SIG-M5 (cell line): Measurements from ENCODE around the gene MYORG.

Experiments
- DNase-seq: peaks from one replicate; lab custom pipeline; 2025; lab: John Stamatoyannopoulos, UW

The MYORG gene

DNA sequence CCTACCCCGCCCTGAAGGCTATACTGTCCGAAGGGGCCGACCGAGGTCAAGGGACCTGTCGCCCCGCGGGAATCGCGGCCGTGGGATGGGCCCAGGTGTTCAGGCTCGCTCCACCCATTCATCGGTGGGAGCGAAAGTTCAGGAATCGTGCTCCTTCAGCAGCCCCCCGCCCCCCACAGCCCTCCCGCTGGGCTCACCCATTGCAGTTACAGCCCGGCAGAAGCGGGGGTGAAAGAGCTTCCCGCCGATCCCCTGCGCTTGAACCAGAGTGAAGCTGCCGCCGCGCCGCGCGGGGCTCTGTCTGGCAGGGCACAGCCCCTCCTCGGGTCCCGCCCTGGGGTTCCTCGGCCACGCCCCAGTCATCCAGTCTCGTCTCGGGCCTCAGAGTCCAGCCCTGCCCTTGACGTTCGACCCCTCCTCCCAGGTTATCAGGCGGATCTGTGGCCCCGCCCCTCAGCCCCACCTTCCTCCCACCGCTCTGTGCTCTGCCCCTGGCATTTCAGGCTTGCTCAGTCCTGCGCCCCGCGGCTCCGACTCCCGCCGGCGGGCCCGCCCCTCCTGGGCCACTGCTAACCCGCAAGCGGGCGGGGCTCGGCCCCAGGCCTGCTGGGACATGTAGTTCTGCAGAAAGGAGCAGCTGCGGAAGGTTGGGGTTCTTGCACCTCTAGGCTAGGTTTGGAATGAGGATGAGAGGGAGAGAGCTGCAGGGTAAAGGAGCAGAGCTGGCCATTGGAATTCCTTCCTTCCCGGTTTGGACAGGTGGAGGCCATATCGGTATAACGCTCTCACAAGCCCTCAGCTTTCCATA is at the start of gene MYORG:
TSS of gene MYORG (minus strand) at position 303 of the 808 bp plus-strand sequence. CDS start 3,955 bp downstream, outside the sequence.
- peak; percentile 73 for DNase-seq

DNA sequence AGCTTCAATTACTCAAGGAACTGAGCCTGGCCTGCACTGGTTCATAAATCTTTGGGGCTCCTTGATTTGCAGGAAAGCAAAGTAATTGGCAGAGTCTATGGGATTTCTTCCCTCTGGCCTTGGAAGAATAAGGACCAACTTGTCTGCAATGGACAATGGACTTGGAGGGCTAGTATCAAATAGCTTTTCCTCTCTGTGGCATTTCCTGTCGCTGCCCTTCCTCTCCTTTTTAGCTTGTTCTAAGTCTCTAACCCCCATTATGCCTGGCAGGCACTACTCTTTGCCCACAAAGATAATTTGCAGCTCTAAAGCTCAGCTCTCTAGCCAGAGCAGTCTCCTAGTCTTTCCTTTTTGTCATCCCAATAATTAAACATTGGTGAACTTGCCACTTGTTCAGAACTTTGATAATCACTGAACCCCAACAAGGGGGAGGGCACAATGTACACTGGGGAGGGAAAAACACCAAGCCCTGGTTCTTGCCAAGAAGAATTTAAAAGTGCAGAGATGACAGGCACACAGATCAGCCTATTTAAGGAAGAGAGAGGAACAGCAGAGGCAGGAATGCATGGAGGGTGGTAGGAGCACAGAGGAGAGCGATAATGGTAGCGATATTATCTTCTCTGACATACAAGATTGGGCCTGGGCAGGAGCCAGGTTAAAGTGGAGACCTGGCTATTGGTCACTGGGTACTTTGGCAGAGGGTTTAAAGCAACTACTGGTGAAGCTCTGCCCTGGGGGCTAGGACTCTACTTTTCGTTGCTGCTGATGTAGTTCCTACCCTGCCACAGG is 43.2 kb upstream of the MYORG start:
- no peak for DNase-seq

DNA sequence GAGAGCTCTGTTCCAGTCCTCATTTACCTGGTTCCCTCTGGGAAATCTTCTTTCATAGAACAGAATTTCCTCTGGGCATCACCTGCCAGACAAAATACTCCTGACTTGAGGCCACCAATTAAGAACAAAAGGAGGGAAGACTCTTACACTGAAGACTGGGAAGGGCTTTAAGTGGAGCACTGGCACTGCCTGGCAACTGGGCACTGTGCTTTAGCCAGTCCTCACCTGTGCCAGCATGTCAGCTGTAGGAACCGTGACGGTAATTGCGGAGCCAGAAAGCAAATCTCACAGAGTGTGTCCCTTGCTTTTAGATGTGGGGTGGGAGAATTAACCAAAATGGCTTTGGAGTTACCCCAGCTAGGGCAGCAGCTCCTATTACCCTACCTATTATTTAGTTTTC is 41.0 kb upstream of the MYORG start:
- no peak for DNase-seq

DNA sequence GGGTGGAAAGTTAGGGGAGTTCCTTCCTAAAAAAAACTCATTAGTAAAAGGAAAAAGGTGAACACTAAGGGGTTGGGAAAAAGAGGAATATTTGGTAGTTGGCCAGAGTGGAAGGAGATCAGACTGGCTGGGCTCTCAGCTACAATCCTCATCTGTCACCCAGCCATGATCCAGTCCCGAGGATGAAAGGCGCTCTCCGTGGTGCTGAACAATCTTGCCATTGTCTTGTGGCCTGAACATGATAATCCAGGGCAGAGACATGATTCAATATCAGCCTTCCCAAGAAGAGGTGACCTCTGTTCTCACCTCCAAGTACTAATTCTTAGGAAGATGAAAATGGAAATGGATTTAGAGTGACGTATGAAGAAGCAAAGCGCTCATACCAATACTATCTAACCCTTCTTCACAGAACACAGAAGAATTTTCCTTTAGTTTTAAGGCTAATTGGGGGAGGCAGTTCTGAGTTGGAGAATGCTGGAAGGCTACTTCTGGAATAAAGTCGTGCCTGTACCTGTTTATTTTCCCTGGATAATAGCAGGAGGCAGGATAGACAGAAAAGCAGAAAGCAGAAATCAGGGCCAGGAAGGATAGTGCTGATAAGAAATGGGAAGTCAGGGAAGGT is 36.6 kb upstream of the MYORG start:
- no peak for DNase-seq

DNA sequence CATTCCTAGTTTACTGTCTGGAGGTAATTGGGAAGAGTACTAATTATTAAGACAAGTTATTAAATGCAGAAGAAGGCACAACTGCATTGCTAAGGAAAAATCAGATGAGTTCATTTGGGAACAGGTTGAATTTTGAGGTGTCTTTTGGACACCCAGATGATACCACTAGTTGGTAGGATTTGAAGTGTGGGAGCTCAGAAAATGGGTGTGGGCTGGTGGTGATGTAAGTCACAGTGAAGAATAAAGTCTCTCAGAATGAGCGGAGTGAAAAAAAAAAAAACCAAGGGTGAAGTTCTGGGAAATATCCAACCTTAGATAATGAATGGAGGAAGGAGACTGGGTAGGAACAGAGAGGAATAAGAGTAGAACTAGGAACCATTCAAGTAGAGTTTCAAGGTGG is 35.6 kb upstream of the MYORG start:
- DNase-seq = no peak

DNA sequence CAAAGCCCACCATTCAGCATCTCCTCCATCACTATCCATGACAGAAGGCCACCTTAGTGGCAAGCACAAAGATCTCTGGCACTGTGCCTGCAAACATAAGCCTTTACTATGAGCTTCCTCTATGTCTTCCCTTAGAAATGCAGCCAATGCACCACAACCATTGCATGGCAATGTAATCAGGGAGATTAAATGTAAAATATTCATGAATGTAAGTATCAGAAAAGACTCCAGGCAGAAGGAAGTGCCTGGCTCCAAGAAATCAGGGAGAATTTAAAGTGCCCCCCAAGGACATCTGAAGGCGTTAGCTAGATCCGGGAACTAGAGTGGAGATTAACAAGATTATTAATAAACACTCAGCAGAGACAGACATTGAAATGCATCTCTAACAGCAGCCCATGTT is 32.5 kb upstream of the MYORG start:
- no peak for DNase-seq

DNA sequence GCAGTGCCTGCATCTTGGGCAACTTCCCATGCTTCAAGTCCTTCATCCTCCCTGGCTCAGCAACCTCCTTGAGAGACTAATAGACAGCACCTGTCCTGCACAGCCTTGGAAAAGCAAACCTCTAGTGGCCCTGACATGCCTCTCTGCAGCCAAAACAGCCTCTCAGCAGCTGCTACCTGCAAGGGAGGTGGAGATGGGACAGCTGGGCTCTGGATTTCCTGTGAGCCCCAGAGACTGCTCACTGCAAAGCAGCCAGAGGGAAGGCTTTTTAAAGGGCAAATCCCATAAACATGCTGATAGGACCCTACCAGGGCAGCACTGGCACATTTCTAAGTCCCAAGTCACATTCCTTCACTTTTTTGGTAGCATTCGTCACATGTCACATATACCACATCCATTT is 31.5 kb upstream of the MYORG start:
- no peak for DNase-seq

DNA sequence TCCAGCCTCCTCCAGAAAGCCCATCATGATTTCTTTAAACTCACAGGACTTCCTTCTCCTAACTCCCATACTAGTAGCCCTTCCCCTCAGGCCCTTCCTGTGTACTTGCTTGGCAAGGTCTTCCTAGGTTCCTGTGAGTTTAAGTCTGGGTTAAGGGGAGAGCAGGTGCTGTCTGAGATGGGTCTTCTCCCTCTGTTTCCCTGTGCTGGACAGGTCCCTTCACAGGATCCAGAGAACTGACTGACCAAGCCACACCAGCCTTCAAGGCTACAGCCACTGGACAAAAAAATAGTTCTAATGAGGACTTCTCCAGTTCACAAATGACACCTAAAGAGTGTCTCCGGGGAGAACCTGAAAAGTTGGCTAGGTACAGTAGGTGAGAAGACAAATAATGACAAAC is 29.5 kb upstream of the MYORG start:
- DNase-seq = no peak

DNA sequence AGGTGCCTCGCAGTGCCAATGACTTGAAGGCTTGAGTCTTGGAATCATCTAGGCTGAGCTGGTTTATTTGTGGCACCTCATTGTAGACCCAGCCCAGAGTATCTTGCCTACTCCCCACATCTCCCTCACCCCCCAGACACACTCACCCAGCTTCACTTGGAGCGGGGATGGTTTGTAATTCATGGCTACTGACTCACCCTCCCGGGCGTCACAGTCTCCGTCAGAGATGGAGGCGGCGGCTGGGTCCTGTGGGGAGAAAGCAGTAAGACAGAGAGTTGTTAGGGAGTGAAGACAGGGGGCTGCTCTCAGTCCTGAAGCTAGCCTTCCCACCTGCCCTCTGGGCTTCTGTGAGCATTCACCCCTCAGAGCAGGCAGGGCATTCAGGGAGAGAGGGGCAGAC is 29.0 kb upstream of the MYORG start:
- no peak for DNase-seq

DNA sequence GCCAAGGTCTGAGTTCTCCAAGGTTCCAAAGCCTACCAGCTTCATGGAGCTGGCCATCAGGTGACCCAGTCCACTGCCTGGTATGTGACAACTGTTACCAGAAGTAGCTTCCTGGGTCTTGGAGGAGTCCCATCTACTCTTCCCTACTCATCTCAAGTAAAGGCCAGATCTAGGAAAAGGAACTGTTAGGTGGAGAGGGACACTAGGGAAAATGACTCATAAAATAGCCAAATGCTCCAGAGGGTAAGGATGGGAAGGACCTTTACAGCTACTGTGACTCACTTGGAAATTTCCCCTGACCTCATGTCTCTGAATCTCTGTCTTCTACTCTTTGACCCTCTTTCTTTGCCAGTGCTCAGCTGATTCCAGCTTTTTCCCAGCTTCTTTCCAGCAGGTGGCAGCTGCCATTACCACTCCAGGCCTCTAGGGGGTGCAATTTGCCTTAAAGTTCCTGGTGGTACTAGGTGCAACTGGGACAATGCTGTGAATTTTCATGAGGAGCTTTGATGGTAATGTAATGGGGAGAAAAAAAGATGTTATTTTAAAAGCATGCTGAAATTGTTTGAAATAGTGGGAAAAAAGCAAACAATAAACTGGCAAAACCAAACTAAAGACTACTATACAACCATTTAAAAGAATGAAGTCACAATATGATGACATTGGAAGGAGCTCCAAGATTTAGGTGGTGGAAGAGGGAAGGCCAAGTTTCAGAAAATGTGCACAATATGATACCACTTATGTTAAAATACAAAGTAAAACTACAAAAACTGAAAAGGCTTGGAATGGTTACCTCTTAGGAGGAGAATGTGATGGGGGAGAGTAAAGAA is 27.1 kb upstream of the MYORG start:
- DNase-seq = no peak

DNA sequence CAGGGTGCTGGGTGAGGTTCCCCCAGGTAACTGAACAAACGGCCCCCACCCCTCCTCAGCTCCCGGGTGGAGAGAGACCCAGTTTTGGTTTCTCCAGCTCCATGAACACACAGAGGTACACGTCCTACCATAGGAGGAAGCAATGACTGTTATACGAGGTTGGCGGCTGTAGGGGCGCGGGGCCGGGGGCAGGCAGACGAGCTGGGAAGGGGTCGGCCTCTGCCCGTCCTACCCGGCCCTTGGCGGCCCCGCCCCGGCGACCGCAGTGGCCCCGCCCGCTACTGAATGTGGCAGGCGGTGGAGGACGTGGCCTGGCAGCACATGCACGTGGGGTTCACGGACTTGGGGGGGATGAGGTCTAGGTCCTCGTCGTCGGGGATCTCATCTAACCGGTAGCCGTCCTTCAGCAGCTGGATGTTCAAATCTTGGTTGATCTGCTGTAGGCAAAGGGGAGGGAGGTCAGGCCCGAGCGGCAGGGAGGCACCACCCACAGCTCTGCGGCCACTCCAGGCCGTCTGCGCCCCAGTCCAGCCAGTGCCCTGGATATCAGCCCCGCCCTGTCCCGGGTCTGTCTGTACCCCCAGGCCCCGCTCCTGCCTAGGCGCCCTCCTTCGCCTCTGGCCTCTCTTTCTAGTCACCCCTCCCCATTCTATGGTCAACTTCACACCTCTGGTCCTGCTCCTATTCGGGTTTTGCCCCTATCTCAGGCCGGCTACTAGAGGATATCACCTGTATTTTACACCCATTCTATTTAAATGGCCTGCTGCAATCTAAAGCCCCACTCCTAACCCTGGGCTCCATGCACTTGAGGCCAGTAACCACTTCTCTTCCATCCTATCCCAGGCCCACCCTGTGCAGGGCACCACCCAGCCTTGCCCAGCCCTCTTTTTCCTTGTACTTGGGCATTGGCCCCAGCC is 24.2 kb upstream of the MYORG start:
- DNase-seq = no peak

DNA sequence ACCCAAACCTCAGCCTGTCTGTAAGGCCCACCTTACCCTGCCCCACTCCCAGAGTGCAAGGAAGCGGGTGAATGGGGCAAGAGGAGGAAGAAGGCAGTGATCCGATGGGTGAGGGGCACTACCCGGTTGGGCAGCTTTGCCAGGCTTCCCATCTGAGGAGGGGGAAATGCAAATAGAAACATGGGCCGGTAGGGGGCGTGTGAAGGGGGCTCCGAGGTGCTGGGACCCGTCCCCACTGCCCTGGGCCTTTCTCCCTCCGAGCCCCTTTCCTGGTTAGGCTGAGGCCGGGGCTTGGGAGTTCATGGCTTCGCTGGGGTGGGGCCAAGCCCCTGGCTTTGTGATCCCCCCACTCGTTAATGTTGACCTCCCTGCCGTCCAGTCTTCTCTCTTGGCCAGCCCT is 23.6 kb upstream of the MYORG start:
- no peak for DNase-seq

DNA sequence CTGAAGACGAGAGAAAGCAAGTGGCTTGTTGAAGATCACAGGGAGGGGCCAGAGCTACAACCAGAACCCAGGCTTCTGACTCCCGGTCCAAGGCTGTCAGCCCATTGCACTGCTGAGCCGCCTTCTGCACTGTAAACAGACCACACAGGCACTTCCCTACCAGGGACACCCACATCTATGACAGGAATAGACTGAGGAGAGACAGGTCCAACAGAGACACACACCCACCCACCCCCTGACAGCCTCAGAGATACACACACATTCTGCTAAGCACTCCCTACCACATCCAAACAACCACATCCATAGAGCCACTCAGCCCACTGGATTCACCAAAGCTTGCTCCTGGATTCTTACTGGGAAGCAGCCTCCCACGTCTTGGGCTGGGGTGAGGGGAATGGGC is 23.0 kb upstream of the MYORG start:
- DNase-seq = no peak

DNA sequence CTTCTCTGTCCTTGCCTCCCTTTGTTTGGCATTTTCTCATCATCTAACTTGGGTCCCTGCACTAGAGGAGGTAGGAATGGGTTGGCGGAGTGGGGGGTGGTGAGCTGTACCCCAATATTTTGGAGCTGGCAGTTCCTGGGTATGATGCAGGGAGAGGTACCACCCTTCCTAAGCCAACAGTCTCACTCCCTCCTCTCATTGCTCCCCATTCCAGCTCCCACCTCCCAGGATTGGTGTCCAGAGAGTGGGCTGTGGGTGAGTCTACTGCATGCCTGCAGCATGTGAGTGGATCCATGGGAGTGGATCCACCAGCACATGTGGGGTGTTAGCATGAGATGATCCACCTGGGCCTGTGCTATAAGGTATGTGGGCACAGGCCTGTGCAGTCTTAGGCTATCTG is 22.2 kb upstream of the MYORG start:
- DNase-seq = no peak

DNA sequence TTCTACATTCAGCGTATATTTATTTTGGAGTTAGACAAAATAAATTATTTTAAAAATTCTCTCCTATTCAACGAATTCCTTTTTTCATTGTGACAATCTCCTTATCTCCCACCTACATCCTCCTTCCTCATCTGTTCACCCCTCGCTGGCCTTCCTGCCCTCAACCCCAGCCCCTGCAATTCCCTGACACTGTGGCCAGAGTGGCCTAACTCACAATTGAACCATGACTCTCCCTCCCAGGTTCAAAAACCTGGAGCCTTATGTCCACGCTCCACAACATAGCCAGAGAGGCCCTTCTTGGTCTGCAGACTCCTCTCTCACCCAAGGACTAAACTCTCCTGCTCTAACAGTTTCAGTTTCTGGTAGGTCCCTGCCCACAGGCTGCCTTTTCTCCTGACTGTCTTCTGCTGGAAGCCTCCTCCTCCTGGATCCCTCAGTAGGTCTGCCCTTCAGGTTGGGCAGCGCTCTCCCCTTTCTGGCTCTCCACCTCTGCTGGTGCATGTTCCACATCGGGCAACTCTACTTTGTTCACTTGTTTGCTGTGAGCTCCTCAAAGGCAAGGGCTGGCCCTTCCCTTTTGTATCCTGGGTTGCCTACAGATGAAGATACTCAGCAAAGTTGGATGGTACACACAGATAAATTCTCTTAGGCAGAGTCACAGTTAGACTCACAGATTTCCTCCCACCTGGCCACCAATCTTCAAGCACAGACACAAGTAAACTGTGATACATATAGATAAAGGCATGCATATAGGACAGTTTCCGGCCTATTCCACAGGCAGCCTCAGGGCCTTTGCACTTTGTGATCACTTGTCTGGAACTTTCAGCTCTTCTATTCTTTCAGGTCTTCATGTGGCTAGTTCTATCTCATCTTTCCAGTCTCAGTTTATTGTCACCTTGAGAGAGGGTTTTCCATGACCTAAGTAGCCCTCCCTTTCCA is 19.8 kb upstream of the MYORG start:
- no peak for DNase-seq

DNA sequence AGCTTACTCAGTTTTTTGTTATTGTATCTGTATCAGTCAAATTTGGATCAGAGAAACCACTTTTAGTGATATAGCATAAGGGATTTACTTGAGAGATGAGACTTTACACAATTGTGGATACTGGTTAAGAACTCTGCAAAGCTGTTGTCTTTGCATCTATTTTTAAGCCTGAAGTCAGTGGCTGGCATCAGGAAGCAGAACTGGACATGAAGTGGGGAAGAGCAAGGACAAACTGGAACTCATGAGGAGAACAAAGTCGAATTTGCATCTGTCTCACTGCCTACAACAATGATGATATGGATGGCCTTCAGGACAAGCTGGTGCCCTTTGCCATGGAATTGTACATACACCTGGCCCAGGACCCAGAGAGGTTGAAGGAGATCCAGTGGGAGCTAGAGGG is 15.8 kb upstream of the MYORG start:
- DNase-seq = no peak

DNA sequence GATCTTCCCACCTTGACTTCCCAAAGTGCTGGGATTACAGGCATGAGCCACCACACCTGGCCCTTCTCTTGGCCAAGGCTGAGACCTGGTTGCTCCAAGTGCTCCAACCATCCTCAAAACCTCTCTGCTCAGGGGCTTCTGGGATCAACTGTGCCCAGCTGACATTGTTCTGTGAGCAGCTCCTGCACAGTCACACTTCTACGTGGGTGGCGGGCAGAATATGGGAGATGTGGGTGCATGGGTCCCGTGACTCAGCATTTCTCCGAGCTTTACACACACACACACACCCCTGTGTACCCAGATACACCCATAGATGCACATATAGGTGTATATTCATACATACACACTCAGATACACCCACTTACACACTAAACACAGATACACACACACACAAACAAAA is 10.5 kb upstream of the MYORG start:
- DNase-seq = no peak

DNA sequence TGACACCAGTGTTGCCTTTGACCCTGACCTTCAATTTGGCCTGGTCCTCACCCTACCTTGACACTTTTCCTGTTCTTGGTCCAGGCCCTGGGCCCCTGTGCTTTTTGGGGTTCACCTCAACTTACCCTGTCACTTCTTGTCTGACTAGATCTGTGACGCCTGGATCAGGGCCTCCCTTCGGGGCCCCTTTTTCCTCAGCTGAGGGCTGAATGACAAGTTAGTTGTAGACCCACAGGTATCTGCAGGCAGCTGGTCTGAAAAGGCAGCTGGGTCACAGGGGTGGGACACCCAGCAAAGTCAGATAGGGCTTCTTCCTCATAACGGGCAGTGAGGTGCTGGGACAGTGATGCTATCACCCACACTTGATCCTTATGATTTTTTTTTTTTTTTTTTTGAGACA is 10.0 kb upstream of the MYORG start:
- DNase-seq = no peak

DNA sequence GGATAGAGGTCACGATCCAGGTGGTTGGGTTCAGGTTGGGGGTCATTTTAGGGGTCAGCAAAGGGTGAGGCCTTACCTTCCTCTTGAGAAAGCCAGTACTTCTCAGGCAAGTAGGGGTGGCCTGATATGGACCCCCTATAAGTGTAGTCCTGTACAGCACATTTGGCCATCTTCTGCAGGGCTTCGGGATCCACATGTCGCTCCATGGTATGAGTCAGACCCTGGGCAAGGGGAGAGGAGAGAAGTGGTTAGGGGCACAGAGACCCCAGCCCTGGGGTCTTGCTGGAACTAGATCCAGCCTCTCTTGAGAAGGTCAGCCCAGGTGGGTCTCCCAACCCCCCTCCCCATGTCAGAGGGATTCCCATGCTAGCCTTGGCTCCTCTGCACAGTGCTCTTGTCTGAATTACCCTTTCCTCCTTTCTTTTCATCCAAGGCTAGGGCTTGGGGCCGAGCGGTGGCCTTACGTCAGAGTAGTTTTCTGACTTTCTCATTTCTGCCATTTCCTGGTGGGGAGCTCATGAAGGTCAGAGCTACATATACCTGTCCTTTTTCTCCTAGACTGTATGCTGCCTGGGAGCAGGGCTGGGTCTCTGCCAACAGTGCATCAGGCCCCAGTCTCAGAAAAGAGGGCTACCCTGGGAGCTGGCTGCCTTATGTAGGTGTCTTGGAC is 9.0 kb upstream of the MYORG start:
- no peak for DNase-seq
